K562 (cell line): ENCODE data around the gene JUNB. TPM values are rescaled to one million over a fixed set of nuclear protein-coding genes. Genes with fewer than 3 reads are reported as not detected.

Source experiments
- ATF4 ChIP-seq: fragments of 450-650 bp; formaldehyde crosslinking; IDR thresholded peaks from 2 replicates; pipeline ENCODE4 v1.4.0; 2022; ENCODE audit warnings: mild to moderate bottlenecking, moderate library complexity
- ETS2 ChIP-seq: IDR thresholded peaks from 2 replicates; pipeline ENCODE4 v1.6.1; 2016; ENCODE audit warnings: borderline replicate concordance, missing genetic modification characterization, mild to moderate bottlenecking, moderate library complexity, missing compliant biosample characterization; ENCODE audit not compliant: poor library complexity, severe bottlenecking
- MAFG ChIP-seq: fragments of 450-650 bp; conservative IDR thresholded peaks from 2 replicates; pipeline ENCODE4 v1.6.1; 2016; ENCODE audit warnings: missing genetic modification characterization, missing compliant biosample characterization
- PHF8 ChIP-seq: fragments of 200-600 bp; sonication (generic); IDR thresholded peaks from 2 replicates; pipeline ENCODE4 v1.6.1; 2012; ENCODE audit warnings: mixed run types, mild to moderate bottlenecking, inconsistent platforms, low read length, moderate library complexity, borderline replicate concordance
- POLR2A ChIP-seq: fragments of 450-650 bp; conservative IDR thresholded peaks from 2 replicates; pipeline ENCODE4 v1.6.1; 2016
- POLR2AphosphoS2 ChIP-seq: IDR thresholded peaks from 2 replicates; pipeline ENCODE4 v1.6.1; 2012; ENCODE audit warnings: low read length, improper control_type of control experiment
- PTBP1 ChIP-seq: fragments of 200-400 bp; formaldehyde crosslinking; IDR thresholded peaks from 2 replicates; pipeline ENCODE4 v1.6.1; 2017; ENCODE audit warnings: low read depth, low read length
- REST ChIP-seq, 2 experiments: fragments of 450-650 bp; formaldehyde crosslinking in 1 of 2; IDR thresholded peaks; 2 replicates each; pipeline versions ENCODE4 v1.4.0 to v1.6.1; 2014 to 2020; ENCODE audit warnings: mild to moderate bottlenecking in 2 of 2, borderline replicate concordance in 1 of 2, low read depth in 1 of 2
- ZBTB11 ChIP-seq, 3 experiments: fragments of 200-800 bp in 1 of 3; fragments of 250-450 bp in 1 of 3; fragments of 450-650 bp in 1 of 3; sonication (Bioruptor Pico) in 1 of 3; sonication (Bioruptor generic) in 1 of 3; formaldehyde crosslinking in 1 of 3; IDR thresholded peaks; 2 replicates each; pipeline versions ENCODE4 v1.6.1 to v1.8.0; 2016 to 2022; ENCODE audit warnings: mild to moderate bottlenecking in 2 of 3, missing genetic modification characterization in 2 of 3, missing compliant biosample characterization in 1 of 3, moderate library complexity in 1 of 3
- ZNF79 ChIP-seq: fragments of 250-450 bp; sonication (Bioruptor Pico); IDR thresholded peaks from 2 replicates; pipeline ENCODE4 v1.4.0; 2020; ENCODE audit warnings: low read depth, mild to moderate bottlenecking, moderate library complexity
- polyA plus RNA-seq, 8 experiments: library from polyadenylated mRNA; depleted of rRNA in 4 of 8; stranded (reverse) in 5 of 8; unstranded in 3 of 8; fragments of >200 nt; fragmentation: Nextera tagmentation in 2 of 8; fragmentation: Illumina TruSeq in 1 of 8; extraction: Ambion mirVana in 2 of 8; extraction: Trizol in 1 of 8; gene quantifications; 2 replicates each; pipeline versions ENCODE4 v1.2.1 to v1.2.3, GENCODE V29; 2011 to 2014; ENCODE audit warnings: inconsistent platforms in 1 of 8, missing spikeins in 1 of 8
- total RNA-seq, 7 experiments: library from RNA; depleted of rRNA in 6 of 7; stranded (reverse); fragments of >200 nt in 6 of 7; fragmentation: Illumina TruSeq in 2 of 7; extraction: Trizol in 2 of 7; gene quantifications; 2 replicates each; pipeline versions ENCODE4 v1.2.1 to v1.2.3, GENCODE V29; 2011 to 2021; ENCODE audit warnings: low replicate concordance in 1 of 7

JUNB gene
- total and polyA plus RNA-seq, 9 of the 15 experiments (the other 6 are each of a cell fraction or from before 2014, with no cell fraction given) = 0.23 to 88.1 (median 13.1) TPM

GRCh38 chr19:12796146-12797071 lies 5.1 kb downstream of the JUNB start (continued):
- TF ChIP-seq REST (IDR thresholded peaks at IDR 0.05; ENCODE audit: borderline replicate concordance) = peak; percentile 93
- TF ChIP-seq REST (CRISPR knock-in tag; IDR thresholded peaks at IDR 0.05; ENCODE audit: low read depth) = peak; percentile 42; the same call in 1 of the 2 replicates
- TF ChIP-seq ZBTB11 (CRISPR knock-in tag; IDR thresholded peaks at IDR 0.05) = no peak
- TF ChIP-seq MAFG (tag) = no peak
- TF ChIP-seq ETS2 = no peak
- peak; percentile 88 for TF ChIP-seq POLR2AphosphoS2
- no peak for TF ChIP-seq ZNF79 (CRISPR knock-in tag)
- TF ChIP-seq ATF4 (CRISPR knock-in tag) = 0 out of 2 replicates have a peak, but pooled peaks have one; percentile 39
- no peak for TF ChIP-seq PHF8
- 0 out of 2 replicates have a peak, but pooled peaks have one; percentile 30 for TF ChIP-seq POLR2A
- no peak for TF ChIP-seq PTBP1
